SK-N-SH (cell line): ENCODE measurements around the gene AP3S1. TPM values are rescaled to one million over a fixed set of nuclear protein-coding genes. Genes with fewer than 3 reads are reported as not detected.

ENCODE experiments used
- CTCF ChIA-PET: fragments of 300-600, 350-600 bp; formaldehyde crosslinking; extraction: SDS; loops from one replicate; lab custom pipeline; 2021; lab: Yijun Ruan, JAX
- POLR2A ChIA-PET: fragments of 350-600 bp; sonication (Branson Sonifier 250); formaldehyde crosslinking; extraction: SDS; loops from one replicate; lab custom pipeline; 2020; ENCODE audit warnings: antibody characterized with exemption, inconsistent platforms; lab: Yijun Ruan, JAX
- DNase-seq: peaks from one replicate; pipeline ENCODE4 v3.0.0; 2012
- H2AFZ ChIP-seq: fragments of 200-600 bp; sonication (generic); 2 replicates; pipeline ENCODE4 v1.8.1; 2016; ENCODE audit warnings: antibody characterized with exemption, mild to moderate bottlenecking, low read depth
- H3F3A ChIP-seq: fragments of 200-600 bp; sonication (generic); replicated peaks from 2 replicates; pipeline ENCODE3; 2016; ENCODE audit warnings: antibody characterized with exemption, mild to moderate bottlenecking; ENCODE audit not compliant: insufficient read depth
- H3K27ac ChIP-seq, 2 experiments: fragments of 200-500 bp in 1 of 2; fragments of 200-600 bp in 1 of 2; sonication (Bioruptor generic) in 1 of 2; sonication (generic), shearing (Covaris generic) in 1 of 2; 2 replicates each; pipeline versions ENCODE4 v1.5.1 to v1.6.1; 2014 to 2016; ENCODE audit warnings: low read depth in 2 of 2, inconsistent platforms in 1 of 2, low read length in 1 of 2, mild to moderate bottlenecking in 1 of 2, mixed read lengths in 1 of 2
- H3K27me3 ChIP-seq: fragments of 200-600 bp; sonication (generic), shearing (Covaris generic); 2 replicates; pipeline ENCODE4 v1.6.1; 2016; ENCODE audit warnings: mixed run types; ENCODE audit not compliant: insufficient read depth
- H3K36me3 ChIP-seq, 2 experiments: fragments of 200-500 bp in 1 of 2; fragments of 200-600 bp in 1 of 2; sonication (Bioruptor generic) in 1 of 2; sonication (generic) in 1 of 2; replicated peaks in 1 of 2; 2 replicates each; pipeline versions ENCODE3 to v1.5.1; 2014 to 2016; ENCODE audit warnings: low read length in 1 of 2, mild to moderate bottlenecking in 1 of 2; ENCODE audit not compliant: insufficient read depth in 2 of 2, control insufficient read depth in 1 of 2
- H3K4me1 ChIP-seq, 2 experiments: fragments of 200-500 bp in 1 of 2; fragments of 200-600 bp in 1 of 2; sonication (Bioruptor generic) in 1 of 2; sonication (generic), shearing (Covaris generic) in 1 of 2; 2 replicates each; pipeline versions ENCODE4 v1.5.1 to v1.6.1; 2014 to 2016; ENCODE audit warnings: low read depth in 1 of 2, low read length in 1 of 2, mixed run types in 1 of 2; ENCODE audit not compliant: insufficient read depth in 2 of 2, control insufficient read depth in 1 of 2
- H3K4me2 ChIP-seq: fragments of 200-600 bp; sonication (generic), shearing (Covaris generic); 2 replicates; pipeline ENCODE4 v1.6.1; 2017; ENCODE audit warnings: mixed run types
- H3K4me3 ChIP-seq, 2 experiments: fragments of 200-500 bp in 1 of 2; fragments of 200-600 bp in 1 of 2; sonication (Bioruptor generic) in 1 of 2; sonication (generic), shearing (Covaris generic) in 1 of 2; 2 replicates each; pipeline versions ENCODE4 v1.5.1 to v1.8.1; 2014 to 2016; ENCODE audit warnings: low read depth in 2 of 2, inconsistent platforms in 1 of 2, low read length in 1 of 2, mild to moderate bottlenecking in 1 of 2, mixed read lengths in 1 of 2, moderate library complexity in 1 of 2
- H3K79me2 ChIP-seq: fragments of 200-600 bp; sonication (generic); 2 replicates; pipeline ENCODE4 v1.8.1; 2017; ENCODE audit warnings: mild to moderate bottlenecking; ENCODE audit not compliant: insufficient read depth
- H3K9ac ChIP-seq: fragments of 200-600 bp; sonication (generic); 2 replicates; pipeline ENCODE4 v1.6.1; 2017; ENCODE audit warnings: mixed run types
- H3K9me2 ChIP-seq: fragments of 200-600 bp; sonication (generic); 2 replicates; pipeline ENCODE4 v1.6.1; 2017; ENCODE audit warnings: mixed run types
- H3K9me3 ChIP-seq: fragments of 200-600 bp; sonication (generic); 2 replicates; pipeline ENCODE4 v1.6.1; 2017; ENCODE audit warnings: mixed run types, mild to moderate bottlenecking, moderate library complexity
- H4K20me1 ChIP-seq: fragments of 200-600 bp; sonication (generic); 2 replicates; pipeline ENCODE4 v1.6.1; 2017; ENCODE audit warnings: mild to moderate bottlenecking, mixed run types; ENCODE audit not compliant: insufficient read depth
- ELF1 ChIP-seq: IDR thresholded peaks from 2 replicates; pipeline ENCODE4 v1.4.0; 2012
- EP300 ChIP-seq, 2 experiments: IDR thresholded peaks; 2 replicates each; pipeline versions ENCODE4 v1.4.0 to v1.6.1; 2012; ENCODE audit warnings: borderline replicate concordance in 1 of 2, low read depth in 1 of 2, low read length in 1 of 2
- EZH2phosphoT487 ChIP-seq: fragments of 200-600 bp; sonication (generic); IDR thresholded peaks from 2 replicates; pipeline ENCODE4 v1.6.1; 2017; ENCODE audit warnings: low read depth, mixed run types, mild to moderate bottlenecking, antibody characterized with exemption, moderate library complexity, borderline replicate concordance
- FOSL2 ChIP-seq: IDR thresholded peaks from 2 replicates; pipeline ENCODE4 v1.4.0; 2012; ENCODE audit warnings: low read depth, mild to moderate bottlenecking, moderate library complexity, borderline replicate concordance
- GABPA ChIP-seq: IDR thresholded peaks from 2 replicates; pipeline ENCODE4 v1.4.0; 2012; ENCODE audit warnings: low read depth, mild to moderate bottlenecking
- GATA2 ChIP-seq: sonication (generic); formaldehyde crosslinking; IDR thresholded peaks from 2 replicates; pipeline ENCODE4 v1.5.0; 2020; ENCODE audit warnings: mild to moderate bottlenecking, missing genetic modification reagents
- IRF3 ChIP-seq: fragments of 150-350 bp; IDR thresholded peaks from 2 replicates; pipeline ENCODE4 v1.6.1; 2016; ENCODE audit warnings: mild to moderate bottlenecking, low read depth, low read length
- MAX ChIP-seq: IDR thresholded peaks from 2 replicates; pipeline ENCODE4 v1.4.0; 2012; ENCODE audit warnings: low read depth
- POLR2AphosphoS5 ChIP-seq: IDR thresholded peaks from 2 replicates; pipeline ENCODE4 v1.6.1; 2012; ENCODE audit warnings: low read depth, low read length
- RAD21 ChIP-seq: IDR thresholded peaks from 2 replicates; pipeline ENCODE4 v1.6.1; 2012; ENCODE audit warnings: mild to moderate bottlenecking, low read length
- RCOR1 ChIP-seq: fragments of 150-350 bp; IDR thresholded peaks from 2 replicates; pipeline ENCODE4 v1.6.1; 2017; ENCODE audit warnings: antibody characterized with exemption, low read length
- REST ChIP-seq: IDR thresholded peaks from 2 replicates; pipeline ENCODE4 v1.6.1; 2012; ENCODE audit warnings: mild to moderate bottlenecking, low read depth, low read length, moderate library complexity
- RFX5 ChIP-seq: IDR thresholded peaks from 2 replicates; pipeline ENCODE4 v1.6.1; 2012; ENCODE audit warnings: mild to moderate bottlenecking, improper control_type of control experiment, low read length
- RXRA ChIP-seq: IDR thresholded peaks from 2 replicates; pipeline ENCODE4 v1.4.0; 2012; ENCODE audit warnings: low read depth, mild to moderate bottlenecking, borderline replicate concordance
- SIN3A ChIP-seq: IDR thresholded peaks from 2 replicates; pipeline ENCODE4 v1.6.1; 2012; ENCODE audit warnings: low read depth, mild to moderate bottlenecking, low read length, moderate library complexity, borderline replicate concordance
- TEAD4 ChIP-seq: IDR thresholded peaks from 2 replicates; pipeline ENCODE4 v1.4.0; 2012; ENCODE audit warnings: mild to moderate bottlenecking, borderline replicate concordance; ENCODE audit not compliant: insufficient read depth
- USF1 ChIP-seq: IDR thresholded peaks from 2 replicates; pipeline ENCODE4 v1.4.0; 2012; ENCODE audit warnings: low read depth, borderline replicate concordance
- YY1 ChIP-seq: IDR thresholded peaks from 2 replicates; pipeline ENCODE4 v1.4.0; 2012; ENCODE audit warnings: low read depth, mild to moderate bottlenecking
- WGBS: methylation state at CpG from one replicate; pipeline ENCODE4 v1.1.6; 2017; ENCODE audit warnings: low lambda C conversion rate; 5-methylcytosine and 5-hydroxymethylcytosine counted together
- polyA plus RNA-seq, 3 experiments: library from polyadenylated mRNA; depleted of rRNA; stranded (reverse); fragments of >200 nt; gene quantifications; 2 replicates each; pipeline ENCODE4 v1.2.3, GENCODE V29; 2012

The AP3S1 gene
- polyA plus RNA-seq, 1 of the 3 experiments (the other 2 are of a cell fraction) = 21.6 TPM

- Histone ChIP-seq H3K9me2 (no peaks in the 10 kb centered on the region), H2AFZ (no peak overlapping the region), H3K79me2 (no peaks in the 10 kb centered on the region), H3K27me3 (no peaks in the 10 kb centered on the region), H3K27ac (no peak overlapping the region), H3F3A (peaks cover 10% of the 10 kb centered on the region), H3K36me3 (peaks cover 28 to 43% of the 10 kb centered on the region in 2 experiments), H3K9me3 (no peaks in the 10 kb centered on the region), H4K20me1 (no peaks in the 10 kb centered on the region), H3K4me3 (no peak overlapping the region), H3K4me1 (no peaks in the 10 kb centered on the region), H3K9ac (no peak overlapping the region), H3K4me2 (no peak overlapping the region)
- TF ChIP-seq FOSL2 (no peak), RXRA (no peak), SIN3A (no peak), RFX5 (no peak), MAX (no peak), USF1 (no peak), RAD21 (no peak), EP300 (IDR thresholded peaks at IDR 0.05; ENCODE audit: borderline replicate concordance in 1 of 2, low read depth in 1 of 2, low read length in 1 of 2) (no peak), RCOR1 (no peak), TEAD4 (no peak), YY1 (no peak), REST (no peak), IRF3 (no peak), ELF1 (no peak), EZH2phosphoT487 (no peak), GABPA (no peak), POLR2AphosphoS5 (no peak), GATA2 (no peak)
- CTCF ChIA-PET = interaction anchor here (0.8 to 2.7 kb wide), 3 partner anchors 13 to 191 kb away, joined by 3 to 10 read pairs (median 4); no protein-coding TSS in a partner anchor
- no peak for DNase-seq
- POLR2A ChIA-PET = no interaction called here
- WGBS = 90% methylated on average over 4 of the region's 4 CpGs
These were observed 15.8 kb upstream of the AP3S1 start for GRCh38 chr5:115825948-115826347.
